OCI-LY7 (cell line): Measurements from ENCODE around the gene TEKTIP1. TPM values are rescaled to one million over a fixed set of nuclear protein-coding genes. Genes with fewer than 3 reads are reported as not detected.
"Not testable (repeated sequence)": the region's sequence is repeated elsewhere in the genome, so short reads cannot be mapped to it uniquely, and the experiment has no call there.

Experiments
- BruUV-seq: library from RNA; stranded (reverse); fragments of 400-500 nt; replicated peaks from 2 replicates; lab custom pipeline; 2021; lab: Mats Ljungman, UMichigan
- CTCF ChIA-PET: fragments of 300-600 bp; sonication (Branson Sonifier 250); formaldehyde crosslinking; loops from one replicate; lab custom pipeline; 2022; ENCODE audit warnings: antibody characterized with exemption; ENCODE audit not compliant: unreplicated experiment; lab: Charles Lee
- POLR2A ChIA-PET: fragments of 300-600 bp; sonication (Branson Sonifier 250); formaldehyde crosslinking; loops from one replicate; lab custom pipeline; 2022; ENCODE audit warnings: antibody characterized with exemption; lab: Charles Lee
- DNase-seq: peaks from one replicate; pipeline ENCODE4 v3.0.0-alpha.2; 2015; ENCODE audit warnings: low spot score
- H2AFZ ChIP-seq: fragments of 200-600 bp; sonication (generic), shearing (Covaris generic); 2 replicates; pipeline ENCODE4 v1.6.1; 2014; ENCODE audit warnings: mild to moderate bottlenecking, antibody characterized with exemption, low read length, moderate library complexity
- H3K27ac ChIP-seq: fragments of 200-600 bp; sonication (generic); 2 replicates; pipeline ENCODE4 v1.5.1; 2014; ENCODE audit warnings: mixed run types, low read depth, mild to moderate bottlenecking, moderate library complexity, low read length, inconsistent platforms; ENCODE audit not compliant: poor library complexity, severe bottlenecking
- H3K36me3 ChIP-seq: fragments of 200-600 bp; sonication (generic); 2 replicates; pipeline ENCODE4 v1.6.1; 2014; ENCODE audit warnings: mild to moderate bottlenecking, antibody characterized with exemption, low read length, moderate library complexity, mixed read lengths; ENCODE audit not compliant: insufficient read depth
- H3K4me1 ChIP-seq: fragments of 200-600 bp; sonication (generic); 2 replicates; pipeline ENCODE4 v1.5.1; 2014; ENCODE audit warnings: mild to moderate bottlenecking, low read length; ENCODE audit not compliant: insufficient read depth, poor library complexity, severe bottlenecking
- H3K4me2 ChIP-seq: fragments of 200-600 bp; sonication (generic); 2 replicates; pipeline ENCODE4 v1.6.1; 2014; ENCODE audit warnings: mild to moderate bottlenecking, low read length
- H3K4me3 ChIP-seq: fragments of 200-600 bp; sonication (generic); 2 replicates; pipeline ENCODE4 v1.5.1; 2014; ENCODE audit warnings: mild to moderate bottlenecking, low read depth, low read length; ENCODE audit not compliant: poor library complexity, severe bottlenecking
- H3K79me2 ChIP-seq: fragments of 200-600 bp; sonication (generic); 2 replicates; pipeline ENCODE4 v1.6.1; 2016; ENCODE audit warnings: low read depth, mild to moderate bottlenecking, low read length, moderate library complexity, mixed read lengths; ENCODE audit not compliant: insufficient read depth
- H3K9me2 ChIP-seq: fragments of 200-600 bp; sonication (generic); 2 replicates; pipeline ENCODE4 v1.6.1; 2016; ENCODE audit warnings: mild to moderate bottlenecking, low read length, mixed read lengths; ENCODE audit not compliant: insufficient read depth
- H3K9me3 ChIP-seq: fragments of 200-600 bp; sonication (generic); 2 replicates; pipeline ENCODE4 v1.6.1; 2014; ENCODE audit warnings: mild to moderate bottlenecking, mixed run types, low read length, mixed read lengths
- H4K20me1 ChIP-seq: fragments of 200-600 bp; sonication (generic); 2 replicates; pipeline ENCODE4 v1.6.1; 2014; ENCODE audit warnings: mild to moderate bottlenecking, antibody characterized with exemption, low read length, moderate library complexity, mixed read lengths; ENCODE audit not compliant: insufficient read depth
- EZH2phosphoT487 ChIP-seq: fragments of 200-600 bp; sonication (generic); IDR thresholded peaks from 2 replicates; pipeline ENCODE4 v1.6.1; 2018; ENCODE audit warnings: low read depth, borderline replicate concordance, mild to moderate bottlenecking, mixed run types, antibody characterized with exemption, low read length, moderate library complexity, mixed read lengths
- intact Hi-C: fragments of 100-400 bp; cut with micrococcal nuclease; formaldehyde crosslinking; loops from one replicate; pipeline ENCODE4 v1.10.0; 2022; ENCODE audit not compliant: unreplicated experiment
- total RNA-seq, 2 experiments: library from RNA; depleted of rRNA in 1 of 2; stranded (reverse); fragments of >200 nt in 1 of 2; shearing (Covaris generic) in 1 of 2; gene quantifications; 2 replicates each; pipeline ENCODE4 v1.2.3, GENCODE V29; 2014 to 2022
- TF ChIP-seq, protein P1 (sequence below): fragments of 200-600 bp; sonication (generic); conservative IDR thresholded peaks from 2 replicates; pipeline ENCODE4 v1.5.1; 2014; ENCODE audit warnings: mild to moderate bottlenecking, antibody characterized with exemption, low read length, moderate library complexity, mixed read lengths

Gene TEKTIP1
- total RNA-seq, 2 experiments from 2014 or later = 0.44 to 7.0 TPM

DNA sequence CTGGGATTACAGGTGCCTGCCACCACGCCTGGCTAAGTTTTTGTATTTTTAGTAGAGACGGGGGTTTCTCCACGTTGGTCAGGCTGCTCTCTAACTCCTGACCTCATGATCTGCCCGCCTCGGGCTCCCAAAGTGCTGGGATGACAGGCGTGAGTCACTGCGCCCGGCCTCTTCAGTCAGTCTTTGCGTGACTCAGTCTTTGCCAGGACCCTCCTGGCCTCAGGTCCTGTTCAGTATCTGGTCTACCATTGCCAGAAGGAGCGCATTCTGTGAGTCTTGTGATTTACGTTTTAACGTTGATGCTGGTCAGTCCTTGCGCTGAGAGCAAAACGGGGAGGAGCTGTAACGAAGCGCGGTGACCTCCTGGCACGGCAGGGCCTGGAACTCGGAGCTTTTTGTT, 26.2 kb downstream of the TEKTIP1 start:
- CTCF ChIA-PET = interaction anchor here (0.7 kb wide), 1 partner anchor 689 kb away, joined by 3 read pairs; no protein-coding TSS in a partner anchor
- H3K27ac ChIP-seq = no peak overlapping the region
- H4K20me1 ChIP-seq = no peaks in the 10 kb centered on the region
- no peak for DNase-seq
- no peaks in the 10 kb centered on the region for H3K9me3 ChIP-seq
- no peaks in the 10 kb centered on the region for H3K9me2 ChIP-seq
- BruUV-seq = no TSS peak
- TF ChIP-seq, protein P1, sequence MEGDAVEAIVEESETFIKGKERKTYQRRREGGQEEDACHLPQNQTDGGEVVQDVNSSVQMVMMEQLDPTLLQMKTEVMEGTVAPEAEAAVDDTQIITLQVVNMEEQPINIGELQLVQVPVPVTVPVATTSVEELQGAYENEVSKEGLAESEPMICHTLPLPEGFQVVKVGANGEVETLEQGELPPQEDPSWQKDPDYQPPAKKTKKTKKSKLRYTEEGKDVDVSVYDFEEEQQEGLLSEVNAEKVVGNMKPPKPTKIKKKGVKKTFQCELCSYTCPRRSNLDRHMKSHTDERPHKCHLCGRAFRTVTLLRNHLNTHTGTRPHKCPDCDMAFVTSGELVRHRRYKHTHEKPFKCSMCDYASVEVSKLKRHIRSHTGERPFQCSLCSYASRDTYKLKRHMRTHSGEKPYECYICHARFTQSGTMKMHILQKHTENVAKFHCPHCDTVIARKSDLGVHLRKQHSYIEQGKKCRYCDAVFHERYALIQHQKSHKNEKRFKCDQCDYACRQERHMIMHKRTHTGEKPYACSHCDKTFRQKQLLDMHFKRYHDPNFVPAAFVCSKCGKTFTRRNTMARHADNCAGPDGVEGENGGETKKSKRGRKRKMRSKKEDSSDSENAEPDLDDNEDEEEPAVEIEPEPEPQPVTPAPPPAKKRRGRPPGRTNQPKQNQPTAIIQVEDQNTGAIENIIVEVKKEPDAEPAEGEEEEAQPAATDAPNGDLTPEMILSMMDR = no peak
- no peak for TF ChIP-seq EZH2phosphoT487
- H3K4me3 ChIP-seq = no peak overlapping the region
- no peak overlapping the region for H2AFZ ChIP-seq
- peaks cover 12% of the 10 kb centered on the region for H3K4me1 ChIP-seq
- H3K4me2 ChIP-seq = no peak overlapping the region
- H3K36me3 ChIP-seq = no peaks in the 10 kb centered on the region
- intact Hi-C loops = no loop called here
- H3K79me2 ChIP-seq = no peaks in the 10 kb centered on the region
- POLR2A ChIA-PET = no interaction called here

DNA sequence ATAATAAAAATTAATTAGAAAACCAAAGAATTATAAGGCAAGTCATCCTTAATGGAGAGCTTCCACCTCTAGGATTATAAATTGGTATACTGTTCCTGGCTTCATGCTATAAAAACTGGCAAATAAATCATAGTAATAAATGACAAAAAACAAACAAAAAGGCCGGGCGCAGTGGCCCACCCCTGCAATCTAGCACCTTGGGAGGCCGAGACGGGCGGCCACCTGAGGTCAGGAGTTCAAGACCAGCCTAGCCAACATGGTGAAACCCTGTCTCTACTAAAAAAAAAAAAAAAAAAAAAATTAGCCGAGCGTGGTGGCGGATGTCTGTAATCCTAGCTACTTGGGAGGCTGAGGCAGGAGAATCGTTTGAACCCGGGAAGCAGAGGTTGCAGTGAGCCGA, 31.1 kb downstream of the TEKTIP1 start:
- H3K36me3 ChIP-seq, H3K4me1 ChIP-seq, H3K9me2 ChIP-seq, CTCF ChIA-PET, H3K4me2 ChIP-seq, H2AFZ ChIP-seq, H3K4me3 ChIP-seq, H3K9me3 ChIP-seq, H3K79me2 ChIP-seq, DNase-seq, H4K20me1 ChIP-seq, BruUV-seq, H3K27ac ChIP-seq: not testable (repeated sequence)
- POLR2A ChIA-PET = interaction anchor here (0.6 kb wide), 1 partner anchor 16 kb away, joined by 4 read pairs; no protein-coding TSS in a partner anchor
- intact Hi-C loops = loop anchor here (5.0 kb wide), 1 partner anchor 63 kb away; the partner anchor contains the start of gene FZR1

- no peak overlapping the region for H2AFZ ChIP-seq
Measured at GRCh38 chr19:3570606-3571011, 31.6 kb downstream of the TEKTIP1 start.

More at GRCh38 chr19:3570606-3571011, 31.6 kb downstream of the TEKTIP1 start:
- DNase-seq = no peak
- no TSS peak for BruUV-seq
- H3K4me2 ChIP-seq = no peak overlapping the region
- no peaks in the 10 kb centered on the region for H3K9me2 ChIP-seq
- H3K4me3 ChIP-seq = no peak overlapping the region
- ChIA-PET POLR2A (no interaction called here), CTCF (no interaction called here)
- H3K9me3 ChIP-seq = no peaks in the 10 kb centered on the region
- peaks cover 14% of the 10 kb centered on the region; the same call in 1 of the 2 replicates for H3K36me3 ChIP-seq
- peaks cover 5% of the 10 kb centered on the region; the same call in 1 of the 2 replicates for H3K79me2 ChIP-seq
- H3K4me1 ChIP-seq = peaks cover 6% of the 10 kb centered on the region
- H3K27ac ChIP-seq = no peak overlapping the region
- intact Hi-C loops = loop anchor here (5.0 kb wide), 1 partner anchor 63 kb away; the partner anchor contains the start of gene FZR1
- H4K20me1 ChIP-seq = no peaks in the 10 kb centered on the region
- TF ChIP-seq EZH2phosphoT487 = no peak
- TF ChIP-seq, protein P1 = no peak
